GM04504 (cell line): ENCODE measurements around the gene JUND.

Source experiments
- DNase-seq: peaks from one replicate; pipeline ENCODE4 v3.0.0-alpha.2; 2012; ENCODE audit warnings: low read depth

Gene JUND

GRCh38 chr19:18289471-18290301 is 8.3 kb upstream of the JUND start:
- DNase-seq = no peak

- DNase-seq = no peak
Measured at GRCh38 chr19:18287836-18288772, 6.7 kb upstream of the JUND start.

GRCh38 chr19:18286973-18287635 is 5.7 kb upstream of the JUND start:
- no peak for DNase-seq

- DNase-seq = no peak
Measured at GRCh38 chr19:18284712-18285360, 3.4 kb upstream of the JUND start.

- DNase-seq = no peak
Measured at GRCh38 chr19:18283338-18283737, 1.9 kb upstream of the JUND start.

GRCh38 chr19:18282788-18283141 is 1.3 kb upstream of the JUND start:
- no peak for DNase-seq

GRCh38 chr19:18282021-18282787 is 782 bp upstream of the JUND start:
- DNase-seq = no peak

GRCh38 chr19:18280247-18281081 is 958 bp downstream of the JUND start:
- DNase-seq = no peak

GRCh38 chr19:18279516-18280246 is 1.7 kb downstream of the JUND start:
- peak; percentile 89 for DNase-seq

GRCh38 chr19:18279266-18279515 is 2.2 kb downstream of the JUND start:
- DNase-seq = no peak

GRCh38 chr19:18278521-18279265 is 2.7 kb downstream of the JUND start:
- no peak for DNase-seq

GRCh38 chr19:18274781-18275356 is 6.6 kb downstream of the JUND start:
- DNase-seq = peak; percentile 83

GRCh38 chr19:18274219-18274780 is 7.1 kb downstream of the JUND start, which contains the start of gene IQCN:
TSS of gene IQCN (minus strand) at chr19:18274452. CDS start at chr19:18269478, 4,974 bp downstream.
- no peak for DNase-seq

GRCh38 chr19:18273561-18274218 is 7.7 kb downstream of the JUND start:
- DNase-seq = no peak

- DNase-seq = no peak
Measured at GRCh38 chr19:18271433-18271841, 10.0 kb downstream of the JUND start.

- DNase-seq = no peak
Measured at GRCh38 chr19:18270326-18270725, 11.1 kb downstream of the JUND start.

- DNase-seq = no peak
Measured at GRCh38 chr19:18269070-18269723, 12.2 kb downstream of the JUND start.
